Articular chondrocyte of knee joint (primary cell): ENCODE measurements around the gene GOLGA6L4. TPM values are rescaled to one million over a fixed set of nuclear protein-coding genes. Genes with fewer than 3 reads are reported as not detected.

ENCODE experiments used
- small RNA-seq: library from RNA; depleted of rRNA; stranded (forward); fragments of <200 nt; gene quantifications from one replicate; pipeline ENCODE3, GENCODE V24; 2012
- total RNA-seq: library from RNA; depleted of rRNA; stranded (reverse); fragments of >200 nt; gene quantifications from 2 replicates; pipeline ENCODE4 v1.2.3, GENCODE V29; 2012

The GOLGA6L4 gene
- total RNA-seq: 1.4 and 1.8 TPM in 2 replicates

DNA sequence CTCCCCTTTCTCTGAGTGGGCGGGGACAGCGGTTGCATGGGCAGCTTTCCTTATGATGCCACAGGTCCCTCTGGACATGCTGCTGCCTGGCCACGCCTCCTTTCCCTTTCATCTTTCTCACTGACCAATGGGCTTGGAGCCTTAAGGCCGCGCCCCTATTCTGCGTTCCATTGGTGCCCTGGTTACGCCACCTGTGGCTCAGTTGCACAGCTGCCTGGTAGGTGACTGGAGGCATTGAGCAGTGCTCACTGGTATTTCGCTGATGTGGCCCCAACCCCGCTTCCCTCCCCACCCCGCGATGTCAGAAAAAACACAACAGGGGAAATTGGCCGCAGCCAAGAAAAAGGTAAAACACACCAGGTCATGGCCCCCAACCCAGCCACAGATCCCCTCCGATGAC lies at the start of gene GOLGA6L4:
Gene GOLGA6L4 (plus strand): TSS at position 201 of the 400 bp plus-strand sequence. CDS start 62 bp downstream, at position 263.

Small RNA genes within 50 kb of the gene (small RNA-seq; reads per million reads assigned to genes)
- gene RN7SL331P (not detected), gene UBE2Q2P8 (not detected)
